GM23338 (cell line): ENCODE results near the gene SLAIN1.

Experiments used
- EZH2 ChIP-seq: fragments of 200-600 bp; sonication (generic); IDR thresholded peaks from one replicate; pipeline ENCODE4 v1.8.0; 2017; ENCODE audit warnings: antibody characterized with exemption, mild to moderate bottlenecking, low read depth; ENCODE audit not compliant: unreplicated experiment
- EZH2phosphoT487 ChIP-seq: fragments of 200-600 bp; sonication (generic); IDR thresholded peaks from one replicate; pipeline ENCODE4 v1.8.1; 2018; ENCODE audit warnings: antibody characterized with exemption; ENCODE audit not compliant: unreplicated experiment
- POLR2AphosphoS5 ChIP-seq: IDR thresholded peaks from 2 replicates; pipeline ENCODE4 v1.6.1; 2016; ENCODE audit warnings: antibody characterized with exemption, low read depth
- TF ChIP-seq, protein P1 (sequence below), 2 experiments: fragments of 200-600 bp in 1 of 2; sonication (generic) in 1 of 2; conservative IDR thresholded peaks; 2 replicates each; pipeline versions ENCODE4 v1.5.1 to v1.6.1; 2016 to 2017; ENCODE audit warnings: antibody characterized with exemption in 2 of 2, low read depth in 2 of 2, mild to moderate bottlenecking in 2 of 2, moderate library complexity in 1 of 2
- TF ChIP-seq, protein P2 (sequence below): IDR thresholded peaks from one replicate; pipeline ENCODE4 v1.6.1; 2018; ENCODE audit warnings: antibody characterized with exemption; ENCODE audit not compliant: unreplicated experiment
- TF ChIP-seq, protein P3 (sequence below): IDR thresholded peaks from 2 replicates; pipeline ENCODE4 v1.6.1; 2016; ENCODE audit warnings: antibody characterized with exemption

DNA sequence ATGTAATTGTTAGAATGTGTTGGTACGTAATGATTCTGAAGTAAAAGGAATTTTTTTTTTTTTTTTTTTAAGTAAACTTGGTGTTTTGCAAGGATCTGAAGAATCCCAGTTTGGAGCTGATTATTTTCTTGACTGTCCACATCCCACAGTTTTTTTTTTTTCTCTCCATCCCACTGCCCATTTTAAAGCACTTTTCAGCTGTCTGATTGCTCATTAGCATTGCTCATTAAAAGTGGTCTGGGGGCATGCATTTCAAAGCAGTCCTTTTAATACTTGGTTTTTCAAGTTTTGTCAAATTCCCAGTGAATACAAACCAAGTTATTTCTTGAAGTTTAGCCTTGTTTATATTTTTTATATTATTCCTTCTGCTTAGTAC is 44.1 kb downstream of the SLAIN1 start:
- TF ChIP-seq, protein P1, sequence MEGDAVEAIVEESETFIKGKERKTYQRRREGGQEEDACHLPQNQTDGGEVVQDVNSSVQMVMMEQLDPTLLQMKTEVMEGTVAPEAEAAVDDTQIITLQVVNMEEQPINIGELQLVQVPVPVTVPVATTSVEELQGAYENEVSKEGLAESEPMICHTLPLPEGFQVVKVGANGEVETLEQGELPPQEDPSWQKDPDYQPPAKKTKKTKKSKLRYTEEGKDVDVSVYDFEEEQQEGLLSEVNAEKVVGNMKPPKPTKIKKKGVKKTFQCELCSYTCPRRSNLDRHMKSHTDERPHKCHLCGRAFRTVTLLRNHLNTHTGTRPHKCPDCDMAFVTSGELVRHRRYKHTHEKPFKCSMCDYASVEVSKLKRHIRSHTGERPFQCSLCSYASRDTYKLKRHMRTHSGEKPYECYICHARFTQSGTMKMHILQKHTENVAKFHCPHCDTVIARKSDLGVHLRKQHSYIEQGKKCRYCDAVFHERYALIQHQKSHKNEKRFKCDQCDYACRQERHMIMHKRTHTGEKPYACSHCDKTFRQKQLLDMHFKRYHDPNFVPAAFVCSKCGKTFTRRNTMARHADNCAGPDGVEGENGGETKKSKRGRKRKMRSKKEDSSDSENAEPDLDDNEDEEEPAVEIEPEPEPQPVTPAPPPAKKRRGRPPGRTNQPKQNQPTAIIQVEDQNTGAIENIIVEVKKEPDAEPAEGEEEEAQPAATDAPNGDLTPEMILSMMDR (conservative IDR thresholded peaks at IDR 0.05; ENCODE audit: low read depth in 2 of 2), result no peak
- TF ChIP-seq POLR2AphosphoS5 (no peak), EZH2 (no peak), EZH2phosphoT487 (no peak)
- TF ChIP-seq, protein P2, sequence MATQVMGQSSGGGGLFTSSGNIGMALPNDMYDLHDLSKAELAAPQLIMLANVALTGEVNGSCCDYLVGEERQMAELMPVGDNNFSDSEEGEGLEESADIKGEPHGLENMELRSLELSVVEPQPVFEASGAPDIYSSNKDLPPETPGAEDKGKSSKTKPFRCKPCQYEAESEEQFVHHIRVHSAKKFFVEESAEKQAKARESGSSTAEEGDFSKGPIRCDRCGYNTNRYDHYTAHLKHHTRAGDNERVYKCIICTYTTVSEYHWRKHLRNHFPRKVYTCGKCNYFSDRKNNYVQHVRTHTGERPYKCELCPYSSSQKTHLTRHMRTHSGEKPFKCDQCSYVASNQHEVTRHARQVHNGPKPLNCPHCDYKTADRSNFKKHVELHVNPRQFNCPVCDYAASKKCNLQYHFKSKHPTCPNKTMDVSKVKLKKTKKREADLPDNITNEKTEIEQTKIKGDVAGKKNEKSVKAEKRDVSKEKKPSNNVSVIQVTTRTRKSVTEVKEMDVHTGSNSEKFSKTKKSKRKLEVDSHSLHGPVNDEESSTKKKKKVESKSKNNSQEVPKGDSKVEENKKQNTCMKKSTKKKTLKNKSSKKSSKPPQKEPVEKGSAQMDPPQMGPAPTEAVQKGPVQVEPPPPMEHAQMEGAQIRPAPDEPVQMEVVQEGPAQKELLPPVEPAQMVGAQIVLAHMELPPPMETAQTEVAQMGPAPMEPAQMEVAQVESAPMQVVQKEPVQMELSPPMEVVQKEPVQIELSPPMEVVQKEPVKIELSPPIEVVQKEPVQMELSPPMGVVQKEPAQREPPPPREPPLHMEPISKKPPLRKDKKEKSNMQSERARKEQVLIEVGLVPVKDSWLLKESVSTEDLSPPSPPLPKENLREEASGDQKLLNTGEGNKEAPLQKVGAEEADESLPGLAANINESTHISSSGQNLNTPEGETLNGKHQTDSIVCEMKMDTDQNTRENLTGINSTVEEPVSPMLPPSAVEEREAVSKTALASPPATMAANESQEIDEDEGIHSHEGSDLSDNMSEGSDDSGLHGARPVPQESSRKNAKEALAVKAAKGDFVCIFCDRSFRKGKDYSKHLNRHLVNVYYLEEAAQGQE, result no peak
- TF ChIP-seq, protein P3, sequence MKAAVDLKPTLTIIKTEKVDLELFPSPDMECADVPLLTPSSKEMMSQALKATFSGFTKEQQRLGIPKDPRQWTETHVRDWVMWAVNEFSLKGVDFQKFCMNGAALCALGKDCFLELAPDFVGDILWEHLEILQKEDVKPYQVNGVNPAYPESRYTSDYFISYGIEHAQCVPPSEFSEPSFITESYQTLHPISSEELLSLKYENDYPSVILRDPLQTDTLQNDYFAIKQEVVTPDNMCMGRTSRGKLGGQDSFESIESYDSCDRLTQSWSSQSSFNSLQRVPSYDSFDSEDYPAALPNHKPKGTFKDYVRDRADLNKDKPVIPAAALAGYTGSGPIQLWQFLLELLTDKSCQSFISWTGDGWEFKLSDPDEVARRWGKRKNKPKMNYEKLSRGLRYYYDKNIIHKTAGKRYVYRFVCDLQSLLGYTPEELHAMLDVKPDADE, result no peak
